ENCODE data around the gene PLK4.
A peak's percentile ranks its signal among the peaks of the same experiment; 100 is the strongest.
"Not testable (repeated sequence)": the region's sequence is repeated elsewhere in the genome, so short reads cannot be mapped to it uniquely, and the experiment has no call there.

Gene PLK4

DNA sequence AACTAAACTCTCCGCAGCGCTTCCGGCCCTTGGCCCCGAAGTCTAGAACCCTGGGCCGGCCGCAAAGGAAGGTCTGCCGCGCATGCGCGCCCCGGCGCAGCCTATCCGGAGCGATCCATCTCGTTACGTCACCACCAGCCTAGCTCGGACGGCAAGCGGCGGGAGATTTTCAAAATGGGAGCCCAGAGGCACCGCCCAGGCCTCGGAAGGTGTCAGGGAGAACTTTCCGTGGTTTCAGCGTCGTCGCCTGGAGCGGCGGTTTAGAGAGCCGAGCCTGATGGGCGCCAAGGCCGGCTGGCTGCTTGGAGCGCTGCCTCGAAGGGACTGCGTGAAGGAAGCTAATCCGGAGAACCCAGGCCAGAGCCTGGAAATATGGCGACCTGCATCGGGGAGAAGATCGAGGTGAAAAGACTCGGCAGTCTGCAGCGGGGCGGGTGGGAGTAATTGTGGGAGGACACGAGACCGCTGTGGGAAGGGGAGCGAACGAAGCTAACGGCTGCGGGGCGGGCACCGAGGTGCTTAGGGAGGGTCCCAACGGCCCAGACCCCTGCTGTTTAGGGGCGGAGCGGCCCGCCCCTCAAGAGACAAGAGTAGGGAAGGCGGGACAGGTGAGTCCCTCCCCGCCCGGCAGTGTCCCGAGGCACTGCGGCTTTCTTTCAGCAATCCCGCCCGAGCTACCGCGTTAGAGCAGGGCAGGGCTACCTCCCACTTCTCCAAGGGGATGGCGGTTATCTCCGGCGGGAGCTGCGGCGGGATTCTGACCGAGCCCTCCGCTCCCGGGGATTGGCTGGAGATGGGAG is at the start of gene PLK4:
TSS of gene PLK4 (plus strand) at position 131 of the 800 bp plus-strand sequence. CDS start at position 373, 242 bp downstream.
- DNase-seq: peak; percentile 96

DNA sequence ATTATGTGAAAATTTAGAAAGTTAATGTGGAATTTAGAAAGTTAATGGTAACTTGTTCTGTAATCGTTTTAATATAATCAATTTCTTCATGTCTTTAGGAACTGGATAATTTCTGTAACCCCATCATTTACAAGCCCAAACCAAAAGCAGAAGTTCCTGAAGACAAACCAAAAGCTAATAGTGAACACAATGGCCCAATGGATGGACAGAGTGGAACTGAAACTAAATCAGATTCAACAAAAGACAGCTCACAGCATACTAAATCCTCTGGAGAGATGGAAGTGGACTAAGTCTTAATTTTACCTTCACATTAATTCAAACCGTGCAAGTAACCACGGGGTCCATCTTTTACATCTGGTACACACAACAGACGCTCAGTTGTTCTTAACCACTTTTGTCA is 48.1 kb upstream of the PLK4 start:
- no peak for DNase-seq

DNA sequence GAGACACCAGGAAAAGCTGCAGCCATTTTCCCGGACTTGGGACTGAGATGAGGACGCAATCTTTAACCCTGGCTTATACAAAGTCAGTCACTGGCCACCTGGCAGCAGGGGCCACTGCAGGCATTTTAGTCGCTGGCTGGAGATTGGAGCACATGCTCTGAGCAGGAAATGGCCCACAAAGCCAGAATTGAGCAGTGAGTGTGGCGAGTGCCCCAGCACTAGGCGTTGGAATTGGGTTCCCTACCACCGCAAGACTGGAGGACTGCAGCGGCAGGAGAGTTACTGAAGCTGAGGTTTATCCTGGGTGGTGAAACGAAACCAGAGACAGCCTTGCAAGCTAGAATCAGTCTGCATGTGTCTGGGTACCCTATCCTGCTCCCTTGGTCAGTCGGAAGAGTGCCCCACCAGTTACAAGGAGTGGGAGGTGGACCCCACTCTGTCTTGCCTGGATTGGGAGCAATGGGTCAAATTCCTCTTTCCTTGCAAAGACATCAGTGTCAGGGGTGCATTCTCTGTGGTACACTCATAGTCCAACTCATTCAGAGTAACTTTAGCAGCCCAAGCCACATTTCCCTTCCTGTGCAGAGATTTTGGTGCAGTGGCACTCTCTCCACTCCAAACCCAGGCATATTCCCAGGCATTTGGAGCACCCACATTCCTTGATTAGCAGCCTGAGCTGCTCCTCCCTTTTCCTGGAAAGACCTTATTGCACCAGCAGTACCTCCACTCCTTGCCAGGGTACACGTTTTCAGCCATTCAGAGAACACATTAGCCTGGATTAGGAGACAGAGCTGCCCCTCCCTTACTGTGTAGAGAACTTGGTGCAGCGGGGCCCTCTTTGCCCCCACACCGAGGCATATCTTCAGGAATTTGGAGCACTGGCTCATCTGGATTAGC is 36.7 kb upstream of the PLK4 start:
- DNase-seq: no peak

DNA sequence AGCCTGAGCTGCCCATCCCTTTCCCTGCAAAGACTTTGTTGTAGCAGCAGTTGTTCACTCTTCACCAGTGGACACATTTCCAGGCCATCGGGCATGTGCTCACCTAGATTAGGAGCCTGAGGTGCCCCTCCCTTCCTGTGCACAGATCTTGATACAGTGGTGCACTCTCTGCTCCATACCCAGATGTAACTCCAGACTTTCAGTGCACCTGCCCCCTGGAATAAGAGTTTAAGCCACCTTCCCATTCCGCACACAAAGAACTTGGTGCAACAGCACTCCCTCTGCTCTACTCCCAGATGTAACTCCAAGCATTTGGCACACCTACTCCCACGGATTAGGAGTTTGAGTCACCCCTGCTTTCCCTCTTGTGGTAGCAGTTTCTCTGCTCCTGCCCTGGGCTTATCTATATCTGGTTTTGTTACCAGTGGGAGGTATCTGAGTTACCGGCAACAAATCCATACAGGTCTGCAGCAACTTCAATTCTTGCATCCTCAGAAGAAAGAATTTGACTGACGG is 36.0 kb upstream of the PLK4 start:
- DNase-seq: no peak

DNA sequence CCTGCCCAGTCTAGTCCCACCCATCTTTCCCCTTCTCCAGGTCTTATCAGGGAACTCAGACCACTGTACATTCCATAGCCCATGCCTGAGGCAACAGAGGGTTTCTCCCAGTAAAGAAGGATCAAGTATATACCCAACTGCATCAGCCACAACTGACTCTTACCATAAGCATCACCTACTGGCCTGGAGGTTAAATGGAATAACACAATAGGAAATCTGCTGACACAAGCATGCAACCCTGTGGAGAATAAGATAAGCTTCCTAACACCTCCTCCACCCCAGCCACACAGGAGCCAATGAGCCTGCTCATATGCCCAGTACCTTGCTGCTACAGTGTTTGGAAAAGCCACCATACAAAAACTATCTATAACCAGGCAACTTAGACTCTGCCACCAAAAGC is 34.6 kb upstream of the PLK4 start:
- no peak for DNase-seq

DNA sequence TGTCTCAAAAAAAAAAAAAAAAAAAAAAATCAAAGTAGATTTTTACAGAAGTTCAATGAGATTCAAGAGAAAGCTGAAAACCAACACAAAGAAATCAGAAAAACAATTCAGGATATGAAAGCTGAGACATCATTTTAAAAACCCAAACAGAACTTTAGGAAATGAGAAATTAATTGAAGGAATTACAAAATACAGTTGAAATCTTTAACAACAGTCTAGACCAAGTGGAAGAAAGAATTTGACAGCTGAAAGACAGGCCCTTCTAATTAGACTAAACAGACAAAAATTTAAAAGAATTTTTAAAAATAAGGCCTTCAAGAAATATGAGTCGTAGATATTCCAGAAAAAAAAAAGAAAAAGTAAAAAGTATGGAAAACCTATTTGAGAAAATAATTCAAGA is 33.9 kb upstream of the PLK4 start:
- DNase-seq: no peak

DNA sequence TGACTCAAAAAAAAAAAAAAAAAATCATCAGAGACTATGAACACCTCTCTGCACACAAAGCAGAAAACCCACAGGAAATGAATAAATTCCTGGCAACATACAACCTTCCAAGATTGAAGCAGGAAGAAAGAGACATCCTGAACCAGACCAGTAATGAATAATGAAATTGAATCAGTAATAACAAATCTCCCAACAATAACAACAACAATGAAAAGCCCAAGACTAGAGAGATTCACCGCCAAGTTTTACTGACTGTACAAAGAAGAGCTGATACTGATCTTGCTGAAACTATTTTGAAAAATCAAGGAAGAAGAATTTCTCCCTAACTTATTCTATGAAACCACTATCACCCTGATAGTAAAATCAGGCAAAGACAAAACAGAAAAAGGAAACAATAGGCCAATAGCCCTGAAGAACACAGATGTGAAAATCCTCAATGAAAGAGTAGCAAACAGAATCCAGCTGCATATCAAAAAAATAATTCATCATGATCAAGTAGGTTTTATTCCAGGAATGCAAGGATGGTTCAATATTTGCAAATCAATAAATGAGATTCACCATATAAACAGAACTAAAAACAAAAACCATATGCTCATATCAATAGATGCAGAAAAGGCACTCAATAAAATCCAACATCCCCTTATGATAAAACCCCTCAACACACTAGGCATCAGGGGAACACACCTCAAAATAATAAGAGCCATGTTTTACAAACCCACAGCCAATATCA is 31.0 kb upstream of the PLK4 start:
- DNase-seq: no peak

DNA sequence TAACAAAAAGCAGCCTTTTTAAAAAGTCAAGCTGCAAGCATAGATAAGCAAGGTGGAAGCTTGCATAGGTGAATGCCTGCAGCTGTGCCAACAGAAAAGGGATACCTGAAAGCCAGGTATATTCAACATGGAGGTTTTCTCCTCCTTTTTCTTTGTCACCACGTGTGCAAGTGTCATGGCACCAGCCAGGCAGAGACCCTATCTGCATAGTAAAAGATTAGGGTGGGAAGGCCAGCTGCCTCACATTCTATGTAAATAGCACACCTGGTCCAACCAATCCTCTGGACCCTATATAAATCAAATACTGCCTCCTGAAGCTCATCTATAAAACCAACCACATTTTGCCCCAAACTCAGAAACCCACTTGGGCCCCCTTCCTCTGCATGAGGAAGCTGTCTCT is 28.0 kb upstream of the PLK4 start:
- DNase-seq: no peak

DNA sequence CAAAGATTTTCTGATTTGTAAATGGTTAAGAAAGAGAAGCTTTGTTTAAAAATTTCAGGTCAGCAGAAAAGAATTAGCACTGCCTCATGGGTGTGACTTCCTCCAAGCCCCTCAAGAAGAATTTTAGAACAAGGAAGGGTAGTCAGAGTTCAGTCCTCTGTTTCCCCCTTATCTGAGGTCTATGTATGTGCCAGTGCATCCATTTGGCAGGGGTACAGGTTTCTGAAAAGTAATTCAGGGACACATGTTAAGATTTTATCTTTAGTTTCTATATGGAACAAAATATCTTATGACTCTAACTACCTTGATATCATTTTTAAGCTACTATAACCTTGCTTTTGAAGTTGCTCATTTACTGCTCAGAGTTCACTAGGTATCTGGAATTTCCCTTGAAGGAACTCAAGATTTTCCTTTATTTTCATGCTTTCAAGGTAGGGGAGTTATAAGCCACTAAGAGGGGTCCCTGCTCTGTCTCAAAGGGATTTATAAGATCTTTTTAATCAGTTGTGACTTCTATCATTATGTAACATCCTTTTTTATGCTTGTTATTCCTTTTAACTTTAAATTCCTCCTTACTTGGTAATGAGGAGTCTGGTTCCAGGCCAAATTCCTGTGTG is 24.4 kb upstream of the PLK4 start:
- DNase-seq: no peak

DNA sequence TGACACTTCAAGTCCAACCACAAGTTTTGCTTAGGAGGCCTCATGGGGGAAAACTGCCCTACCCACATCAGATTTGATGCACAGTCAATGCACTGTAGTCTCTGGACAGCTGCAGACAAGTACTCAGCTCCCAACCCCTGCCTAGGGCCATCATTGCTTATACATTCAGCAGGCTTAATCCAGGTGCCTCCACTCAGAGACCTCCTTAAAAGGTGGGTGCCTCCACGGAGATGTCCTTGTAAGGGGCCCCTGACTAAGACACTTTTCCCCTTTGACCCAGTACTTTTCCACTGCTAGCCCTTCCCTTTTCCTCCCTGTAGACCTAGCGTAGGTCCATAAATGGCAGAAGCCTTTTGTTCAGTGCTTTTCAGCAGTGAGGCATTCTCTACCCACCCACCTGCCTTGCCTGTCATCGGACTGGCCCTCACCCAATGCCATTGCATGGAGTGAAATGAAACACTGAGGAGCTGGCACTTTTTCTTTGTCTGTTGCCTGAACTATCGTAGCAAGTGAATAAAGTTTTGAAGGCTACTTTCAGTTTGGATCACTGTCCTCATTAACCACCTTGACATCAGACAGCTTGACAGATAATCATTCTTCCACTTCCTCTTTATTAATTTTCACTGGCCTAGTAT is 23.8 kb upstream of the PLK4 start:
- no peak for DNase-seq

DNA sequence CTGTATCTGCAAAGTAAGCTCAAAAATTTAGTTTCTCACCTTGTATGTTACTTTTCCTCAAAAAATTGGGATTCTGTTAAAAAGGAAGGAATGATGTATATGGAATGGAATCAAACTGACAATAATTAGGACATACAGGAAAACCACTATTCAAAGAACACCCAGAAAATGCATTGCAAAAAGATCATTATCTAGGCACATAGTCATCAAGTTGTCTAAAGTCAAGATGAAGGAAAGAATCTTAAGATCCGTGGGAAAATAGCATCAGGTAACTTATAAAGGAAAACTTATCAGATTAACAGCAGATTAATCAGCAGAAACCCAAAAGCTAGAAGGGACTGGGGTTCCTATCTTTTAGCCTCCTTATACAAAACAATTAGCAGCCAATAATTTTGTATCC is 23.1 kb upstream of the PLK4 start:
- DNase-seq: no peak

DNA sequence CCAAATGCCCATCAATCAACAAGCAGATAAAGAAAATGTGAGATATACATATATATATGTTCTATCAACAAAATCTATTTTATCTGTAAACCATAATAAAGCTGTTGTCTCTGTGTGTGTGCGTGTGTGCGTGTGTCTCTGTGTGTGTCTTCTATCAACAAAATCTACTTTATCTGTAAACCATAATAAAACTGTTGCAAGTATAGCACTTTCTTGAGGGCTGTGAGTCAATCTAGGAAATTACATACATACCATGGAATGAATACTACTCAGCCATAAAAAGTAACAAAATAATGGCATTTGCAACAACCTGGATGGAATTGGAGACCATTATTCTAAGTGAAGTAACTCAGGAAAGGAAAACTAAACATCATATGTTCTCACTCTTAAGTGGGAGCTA is 12.5 kb upstream of the PLK4 start:
- no peak for DNase-seq

DNA sequence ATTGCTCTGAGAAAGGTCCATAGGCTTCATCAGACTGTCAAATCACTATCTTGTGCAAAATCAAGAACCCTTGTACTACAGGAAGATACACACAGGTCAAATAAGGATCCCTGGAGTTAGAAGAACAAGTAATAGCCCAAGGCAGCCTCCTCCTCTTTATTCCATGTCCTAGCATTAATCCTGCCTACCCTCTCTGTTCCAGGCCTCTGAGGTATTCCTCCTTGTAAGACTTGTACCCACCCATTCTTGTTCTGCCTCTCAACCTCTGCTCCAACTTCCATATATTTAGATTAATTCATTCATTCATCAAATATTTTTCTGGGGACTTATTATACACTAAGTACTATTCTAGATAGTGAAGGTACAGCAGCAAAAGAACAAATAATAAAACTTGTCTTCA is 10.4 kb upstream of the PLK4 start:
- no peak for DNase-seq

DNA sequence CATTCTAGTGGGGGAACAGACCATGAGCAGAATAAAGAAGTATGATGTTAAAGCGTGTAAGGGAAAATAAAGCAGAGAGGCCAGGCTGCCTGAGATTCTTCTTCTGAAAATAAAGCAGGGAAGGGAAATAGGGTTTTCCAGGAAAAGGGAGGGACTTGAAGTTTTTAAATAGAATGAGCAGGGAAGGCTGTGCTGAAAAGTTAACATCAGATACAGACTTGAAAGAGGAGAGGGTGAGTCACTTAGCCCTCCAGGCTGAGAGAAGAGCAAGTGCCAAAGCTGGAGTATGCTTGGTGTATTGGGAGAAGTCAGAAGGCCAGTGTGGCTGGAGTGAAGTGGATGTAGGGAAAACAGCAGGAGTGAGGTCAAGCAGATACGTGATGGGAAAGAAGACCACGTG is 10.0 kb upstream of the PLK4 start:
- no peak for DNase-seq

DNA sequence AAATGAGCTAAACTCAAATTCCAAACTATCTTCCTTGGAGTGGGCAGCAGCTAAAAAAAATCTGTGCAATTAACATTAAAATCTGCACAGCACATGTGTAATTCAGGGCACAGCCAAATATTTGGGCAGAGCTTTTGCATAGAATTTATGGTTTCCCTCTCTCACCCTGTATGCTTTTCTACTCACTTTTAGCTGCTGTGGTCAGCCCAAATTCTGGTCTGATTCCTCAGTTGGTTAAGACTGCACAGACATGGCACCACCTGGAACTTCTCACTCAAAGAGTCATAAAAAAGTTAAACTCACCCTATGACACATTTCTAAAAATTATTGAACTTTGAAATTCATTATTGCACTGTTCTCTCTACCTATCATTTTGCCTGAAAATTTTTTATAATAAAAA is 4.9 kb upstream of the PLK4 start:
- DNase-seq: no peak

DNA sequence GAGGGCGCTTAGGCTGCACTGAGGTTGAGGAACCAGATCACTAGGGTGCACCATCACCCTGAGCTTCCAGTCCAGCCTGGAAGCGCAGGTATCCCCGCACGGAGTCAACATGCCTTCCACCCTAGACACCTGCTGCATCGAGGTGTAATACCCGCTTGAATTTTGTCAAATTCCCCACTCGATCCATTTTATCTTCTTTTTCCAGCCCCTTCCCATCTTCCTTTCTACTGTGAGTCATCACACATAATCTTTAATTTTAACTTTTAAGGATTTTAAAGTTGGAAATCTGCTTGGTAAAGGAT is 821 bp downstream of the PLK4 start:
- DNase-seq: no peak

DNA sequence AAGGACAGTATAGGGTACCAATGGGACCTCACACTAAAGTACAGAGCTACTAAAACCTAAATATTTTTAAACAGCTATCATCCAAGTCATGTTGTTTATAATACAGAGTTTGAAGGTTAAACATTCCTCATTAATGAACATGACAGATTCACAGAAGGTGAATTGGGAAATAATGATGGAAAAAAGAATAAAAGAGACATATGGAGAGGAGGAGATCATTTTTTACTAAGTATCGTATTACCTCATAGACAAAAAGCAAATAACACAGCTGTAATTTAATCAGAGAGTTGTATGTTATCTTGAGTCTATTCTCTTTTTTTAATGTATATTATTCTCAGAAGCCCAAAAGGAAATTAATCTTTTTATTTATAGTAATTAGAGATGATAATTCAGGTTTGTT is 7.9 kb downstream of the PLK4 start:
- no peak for DNase-seq

DNA sequence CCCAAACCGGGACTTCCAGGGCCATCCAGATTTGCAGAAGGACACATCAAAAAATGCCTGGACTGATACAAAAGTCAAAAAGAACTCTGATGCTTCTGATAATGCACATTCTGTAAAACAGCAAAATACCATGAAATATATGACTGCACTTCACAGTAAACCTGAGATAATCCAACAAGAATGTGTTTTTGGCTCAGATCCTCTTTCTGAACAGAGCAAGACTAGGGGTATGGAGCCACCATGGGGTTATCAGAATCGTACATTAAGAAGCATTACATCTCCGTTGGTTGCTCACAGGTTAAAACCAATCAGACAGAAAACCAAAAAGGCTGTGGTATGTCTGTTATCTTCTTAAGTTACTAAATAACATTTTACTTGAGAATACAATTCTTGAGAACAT is 9.2 kb downstream of the PLK4 start:
- DNase-seq: no peak

DNA sequence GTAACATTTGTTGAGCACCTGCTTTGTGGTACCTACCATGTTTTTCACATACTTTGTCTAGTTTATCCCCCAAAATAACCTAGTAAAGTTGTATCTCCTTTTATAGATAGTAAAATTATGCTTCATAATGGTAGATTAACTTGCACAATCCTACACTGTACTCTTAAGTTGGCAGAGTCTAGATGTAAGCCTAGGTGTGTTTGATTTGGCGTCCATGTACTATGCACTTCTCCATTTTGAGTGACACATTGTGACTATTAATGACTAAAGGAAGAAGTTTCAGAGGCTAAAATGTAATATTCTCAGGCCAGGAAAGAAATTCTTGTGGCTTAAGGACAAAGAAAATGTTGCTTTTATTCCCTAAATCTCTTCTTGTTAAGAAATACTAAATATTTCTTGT is 15.4 kb downstream of the PLK4 start:
- DNase-seq: no peak

DNA sequence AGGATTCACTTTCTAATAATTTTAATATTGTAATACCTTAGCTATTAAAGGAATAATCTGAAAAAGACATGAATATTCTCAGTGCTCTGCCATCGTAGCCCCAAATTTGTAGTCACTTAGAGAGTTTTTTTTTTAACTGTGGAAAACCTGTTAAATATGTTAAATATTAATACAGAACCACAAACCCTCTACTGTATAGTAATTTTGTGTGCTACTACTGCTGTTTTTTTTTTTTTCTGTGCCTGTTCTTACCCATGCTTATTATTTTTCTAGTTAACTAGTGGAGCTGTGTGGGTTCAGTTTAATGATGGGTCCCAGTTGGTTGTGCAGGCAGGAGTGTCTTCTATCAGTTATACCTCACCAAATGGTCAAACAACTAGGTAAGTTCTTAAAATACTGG is 15.8 kb downstream of the PLK4 start:
- DNase-seq: no peak

DNA sequence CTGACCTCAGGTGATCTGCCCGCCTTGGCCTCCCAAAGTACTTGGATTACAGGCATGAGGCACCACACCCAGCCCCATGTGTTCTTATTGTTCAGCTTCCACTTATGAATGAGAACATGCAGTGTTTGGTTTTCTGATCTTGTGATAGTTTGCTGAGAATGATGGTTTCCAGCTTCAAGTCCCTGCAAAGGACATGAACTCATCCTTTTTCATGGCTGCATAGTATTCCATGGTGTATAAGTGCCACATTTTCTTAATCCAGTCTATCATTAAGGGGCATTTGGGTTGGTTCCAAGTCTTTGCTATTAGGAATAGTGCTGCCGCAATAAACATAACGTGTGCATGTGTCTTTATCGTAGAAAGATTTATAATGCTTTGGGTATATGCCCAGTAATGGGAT is 19.0 kb downstream of the PLK4 start:
- not testable (repeated sequence) for DNase-seq

DNA sequence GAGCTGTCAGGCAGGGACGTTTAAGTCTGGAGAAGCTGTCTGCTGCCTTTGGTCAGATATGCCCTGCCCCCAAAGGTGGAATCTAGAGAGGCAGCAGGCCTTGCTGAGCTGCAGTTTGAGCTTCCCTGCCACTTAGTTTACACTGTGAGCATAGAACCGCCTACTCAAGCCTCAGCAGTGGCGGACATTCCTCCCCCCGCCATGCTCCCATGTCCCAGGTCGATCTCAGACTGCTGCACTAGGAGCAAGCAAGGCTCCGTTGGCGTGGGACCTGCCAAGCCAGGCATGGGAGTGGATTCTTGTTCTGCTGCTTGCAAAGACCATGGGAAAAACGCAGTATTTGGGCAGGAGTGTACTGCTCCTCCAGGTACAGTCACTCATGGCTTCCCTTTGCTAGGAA is 24.3 kb downstream of the PLK4 start:
- DNase-seq: no peak

DNA sequence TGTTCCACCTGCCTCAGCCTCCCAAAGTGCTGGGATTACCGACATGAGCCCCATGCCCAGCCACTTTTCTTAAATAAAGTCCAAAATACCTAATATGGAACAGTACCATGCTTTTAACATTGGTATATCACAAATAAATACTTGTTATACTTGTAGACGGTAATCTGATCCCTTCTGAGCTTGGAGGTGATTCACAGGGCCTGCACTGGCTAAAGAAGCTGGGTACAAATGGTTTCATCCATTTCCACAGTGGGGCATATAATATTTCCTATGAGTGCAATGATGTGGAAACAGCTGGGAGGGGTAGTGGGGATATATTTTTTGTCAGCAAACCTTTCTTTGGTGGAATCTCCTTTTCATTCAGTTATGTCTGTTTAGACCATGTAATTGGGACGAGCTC is 35.8 kb downstream of the PLK4 start:
- no peak for DNase-seq

Measured in CD4-positive, alpha-beta T cell treated with Interleukin-17A for 1 hour (primary cell).